ENCODE measurements around the gene TRIM17. TPM values are rescaled to one million over a fixed set of nuclear protein-coding genes. Genes with fewer than 3 reads are reported as not detected.

TRIM17 gene
- total and polyA plus RNA-seq, 9 donors: 0.27 to 1.0 (median 0.57) TPM

DNA sequence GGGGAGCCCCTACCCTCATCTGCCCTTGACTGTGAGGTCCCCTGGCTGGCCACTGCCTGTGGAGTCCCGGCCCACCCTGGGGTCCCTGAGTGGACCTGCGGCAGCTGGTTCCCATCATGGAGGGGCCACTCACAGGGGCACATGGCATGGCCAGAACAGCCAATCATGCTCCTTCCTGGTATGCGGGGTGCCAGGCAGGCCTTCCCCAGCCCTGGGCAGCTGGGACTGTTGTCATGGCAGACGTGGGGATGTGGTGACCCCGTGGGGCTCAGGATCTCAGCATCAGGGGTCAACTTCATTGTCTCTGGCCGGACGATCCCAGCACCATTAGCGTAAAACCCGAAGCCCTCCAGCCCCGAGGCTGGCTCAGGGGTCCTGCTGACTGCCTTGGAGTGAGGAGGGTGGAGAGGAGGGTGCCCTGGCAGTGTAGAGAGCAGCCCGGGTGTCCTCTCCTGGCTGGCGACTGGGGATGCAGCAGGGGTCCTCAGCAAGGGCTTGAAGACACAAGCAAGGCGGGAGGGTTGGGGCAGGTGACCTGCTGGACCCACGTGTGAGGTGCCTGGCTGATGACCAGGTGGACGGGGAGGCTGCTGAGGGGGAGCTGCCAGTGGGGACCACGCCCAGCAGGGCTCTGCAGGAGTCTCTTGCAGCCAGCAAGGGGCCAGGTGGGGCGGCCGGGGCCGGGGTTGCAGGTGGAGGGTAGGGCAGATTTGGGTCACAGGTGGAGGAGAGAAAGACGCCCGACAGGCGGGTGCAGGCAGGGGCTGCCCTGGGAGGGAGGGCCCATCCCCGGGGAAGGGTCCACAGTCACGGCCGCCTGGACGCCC lies 55.1 kb downstream of the TRIM17 start:
- H3K9me3 ChIP-seq (replicated peaks; ENCODE audit: control insufficient read depth, low read depth, low read length): no peaks in the 10 kb centered on the region
- no peaks in the 10 kb centered on the region for H3K27me3 ChIP-seq (ENCODE audit: control insufficient read depth, insufficient read depth, low read length)
- peaks cover 37% of the 10 kb centered on the region for H3K36me3 ChIP-seq (ENCODE audit: control insufficient read depth, insufficient read depth, low read length)
- 74% methylated on average over 24 of the region's 26 CpGs for WGBS (ENCODE audit: insufficient coverage)
- H3K4me3 ChIP-seq (ENCODE audit: low read length): no peak overlapping the region
- H3K27ac ChIP-seq (ENCODE audit: low read length): no peak overlapping the region
- DNase-seq: no peak
- peaks cover 9% of the 10 kb centered on the region for H3K4me1 ChIP-seq (ENCODE audit: control insufficient read depth, insufficient read depth, low read length)

DNA sequence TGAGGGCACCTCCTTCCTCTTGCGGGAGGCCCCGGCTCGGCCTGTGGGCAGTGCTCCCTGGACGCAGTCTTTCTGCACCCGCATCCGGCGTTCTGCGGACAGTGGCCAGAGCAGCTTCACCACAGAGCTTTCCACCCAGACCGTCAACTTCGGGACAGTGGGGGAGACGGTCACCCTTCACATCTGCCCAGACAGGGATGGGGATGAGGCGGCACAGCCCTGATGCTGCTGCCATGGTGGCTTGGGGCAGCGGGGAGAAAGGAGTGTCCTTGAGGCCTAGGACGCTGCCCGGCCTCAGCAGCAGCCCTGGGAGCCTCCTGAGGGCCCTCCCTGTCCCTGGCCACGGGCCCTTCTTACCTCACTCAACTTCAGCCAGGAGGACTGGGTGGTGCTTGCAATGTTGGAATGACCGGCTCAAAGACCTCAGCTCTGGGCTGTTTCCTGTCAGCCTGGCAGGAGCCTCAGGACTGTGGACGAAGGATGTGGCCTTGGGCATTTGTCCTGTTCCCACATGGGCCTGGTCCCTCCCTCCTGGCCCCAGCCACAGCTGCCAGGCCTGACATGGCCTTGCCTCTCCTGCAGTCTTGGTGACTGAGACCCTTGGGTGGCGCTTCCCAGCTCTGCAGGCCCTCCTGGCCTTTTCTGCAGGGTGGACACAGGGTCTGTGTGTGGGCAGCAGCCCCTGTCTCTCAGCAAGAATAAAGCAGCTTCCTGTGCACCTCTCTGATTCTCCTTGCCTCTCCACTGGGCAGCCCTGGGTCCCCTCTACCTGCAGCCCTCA lies 55.9 kb downstream of the TRIM17 start:
- Histone ChIP-seq H3K9me3 (replicated peaks; ENCODE audit: control insufficient read depth, low read depth, low read length) (no peaks in the 10 kb centered on the region), H3K36me3 (ENCODE audit: control insufficient read depth, insufficient read depth, low read length) (peaks cover 43% of the 10 kb centered on the region), H3K4me1 (ENCODE audit: control insufficient read depth, insufficient read depth, low read length) (peaks cover 6% of the 10 kb centered on the region), H3K27ac (ENCODE audit: low read length) (no peak overlapping the region), H3K27me3 (ENCODE audit: control insufficient read depth, insufficient read depth, low read length) (no peaks in the 10 kb centered on the region), H3K4me3 (ENCODE audit: low read length) (no peak overlapping the region)
- 85% methylated on average over 13 of the region's 19 CpGs for WGBS (ENCODE audit: insufficient coverage)
- no peak for DNase-seq

- WGBS (ENCODE audit: insufficient coverage): 90% methylated on average over 32 of the region's 45 CpGs
- H3K4me3 ChIP-seq (ENCODE audit: low read length): no peak overlapping the region
- peaks cover 6% of the 10 kb centered on the region for H3K4me1 ChIP-seq (ENCODE audit: control insufficient read depth, insufficient read depth, low read length)
- peaks cover 46% of the 10 kb centered on the region for H3K36me3 ChIP-seq (ENCODE audit: control insufficient read depth, insufficient read depth, low read length)
- no peak overlapping the region for H3K27ac ChIP-seq (ENCODE audit: low read length)
- no peaks in the 10 kb centered on the region for H3K9me3 ChIP-seq (replicated peaks; ENCODE audit: control insufficient read depth, low read depth, low read length)
- no peaks in the 10 kb centered on the region for H3K27me3 ChIP-seq (ENCODE audit: control insufficient read depth, insufficient read depth, low read length)
- DNase-seq: no peak
These were observed 56.8 kb downstream of the TRIM17 start for GRCh38 chr1:228359613-228360532.

DNA sequence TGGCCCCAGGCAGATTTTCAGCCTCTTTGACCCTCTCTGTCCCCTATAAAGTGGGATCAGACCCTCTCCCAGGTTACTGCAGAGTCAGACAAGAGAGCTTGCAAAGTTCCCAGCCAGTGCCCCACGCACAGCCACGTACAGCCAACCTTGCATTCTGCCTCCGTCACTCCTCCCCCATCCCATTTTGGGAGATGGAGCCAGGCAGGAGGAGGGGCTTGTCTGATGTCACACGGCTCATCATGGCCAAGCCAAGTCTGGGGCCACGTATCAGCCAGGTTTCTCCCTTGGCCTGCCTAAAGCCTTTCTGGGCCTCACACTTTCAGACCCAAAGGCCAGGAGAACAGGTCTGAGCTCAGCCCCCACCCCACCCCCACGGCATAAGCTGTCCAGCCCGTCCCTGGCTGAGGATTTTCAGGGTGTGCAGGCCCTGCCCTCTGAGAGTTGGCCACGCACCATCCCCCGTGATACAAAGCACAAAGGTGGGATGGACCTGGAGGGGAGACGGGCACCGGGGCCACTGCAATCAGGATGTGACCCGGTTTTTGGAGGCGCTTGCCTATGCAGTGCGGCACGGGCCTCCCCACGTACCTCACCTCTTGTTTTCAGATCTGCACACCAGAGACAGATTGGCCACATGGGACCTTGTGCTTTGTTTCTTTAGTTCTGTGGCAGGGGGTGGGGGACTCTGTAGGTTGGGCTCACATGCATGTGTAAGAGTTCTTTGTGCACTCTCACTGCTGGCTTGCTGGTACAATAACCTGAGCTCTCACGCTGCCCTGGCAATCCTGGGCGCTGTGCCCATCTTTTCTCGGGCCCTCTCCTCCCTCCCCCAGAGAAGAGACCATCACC lies 57.7 kb downstream of the TRIM17 start:
- peaks cover 6% of the 10 kb centered on the region for H3K4me1 ChIP-seq (ENCODE audit: control insufficient read depth, insufficient read depth, low read length)
- H3K27ac ChIP-seq (ENCODE audit: low read length): no peak overlapping the region
- no peak for DNase-seq
- no peaks in the 10 kb centered on the region for H3K27me3 ChIP-seq (ENCODE audit: control insufficient read depth, insufficient read depth, low read length)
- H3K36me3 ChIP-seq (ENCODE audit: control insufficient read depth, insufficient read depth, low read length): peaks cover 50% of the 10 kb centered on the region
- H3K9me3 ChIP-seq (replicated peaks; ENCODE audit: control insufficient read depth, low read depth, low read length): no peaks in the 10 kb centered on the region
- WGBS (ENCODE audit: insufficient coverage): 89% methylated on average over 10 of the region's 19 CpGs
- no peak overlapping the region for H3K4me3 ChIP-seq (ENCODE audit: low read length)

GRCh38 chr1:228358039-228358763 lies 58.5 kb downstream of the TRIM17 start:
- 82% methylated on average over 3 of the region's 4 CpGs for WGBS (ENCODE audit: insufficient coverage)
- Histone ChIP-seq H3K36me3 (ENCODE audit: control insufficient read depth, insufficient read depth, low read length) (peaks cover 57% of the 10 kb centered on the region), H3K27me3 (ENCODE audit: control insufficient read depth, insufficient read depth, low read length) (no peaks in the 10 kb centered on the region), H3K4me1 (ENCODE audit: control insufficient read depth, insufficient read depth, low read length) (peaks cover 6% of the 10 kb centered on the region), H3K9me3 (replicated peaks; ENCODE audit: control insufficient read depth, low read depth, low read length) (no peaks in the 10 kb centered on the region), H3K27ac (ENCODE audit: low read length) (no peak overlapping the region), H3K4me3 (ENCODE audit: low read length) (no peak overlapping the region)
- DNase-seq: no peak

Other genes with a start within 250 kb of the TRIM17 start
- gene OBSCN, start 208.8 kb downstream of the TRIM17 start, total RNA-seq: 224 TPM
- 100 to 1,000 TPM; 184 to 401 (median 312) TPM for gene OBSCN, start 208.8 kb downstream of the TRIM17 start, polyA plus RNA-seq (ENCODE audit: insufficient read depth in 1 of 8, insufficient read length in 8 of 8, low replicate concordance in 1 of 8)
- 5.2 TPM for gene TRIM11, start 10.0 kb downstream of the TRIM17 start, total RNA-seq
- 1 to 10 TPM; 7.0 to 9.3 (median 7.6) TPM for gene TRIM11, start 10.0 kb downstream of the TRIM17 start, polyA plus RNA-seq (ENCODE audit: insufficient read depth in 1 of 8, insufficient read length in 8 of 8, low replicate concordance in 1 of 8)
- gene RNF187, start 70.5 kb upstream of the TRIM17 start, total RNA-seq: 22.3 TPM
- 10 to 100 TPM; 52.9 to 70.4 (median 58.7) TPM for gene RNF187, start 70.5 kb upstream of the TRIM17 start, polyA plus RNA-seq (ENCODE audit: insufficient read depth in 1 of 8, insufficient read length in 8 of 8, low replicate concordance in 1 of 8)

All from muscle of leg (tissue), 11 donors.